Glutamatergic neuron (in vitro differentiated cells): ENCODE measurements around the gene THNSL1. TPM values are rescaled to one million over a fixed set of nuclear protein-coding genes. Genes with fewer than 3 reads are reported as not detected.

ENCODE experiments used
- DNase-seq: peaks from one replicate; pipeline ENCODE4 v3.0.0; 2022
- H3K27ac Mint-ChIP-seq: one replicate; pipeline ENCODE4 v1.8.0; 2020; ENCODE audit warnings: mild to moderate bottlenecking, mixed read lengths, inconsistent platforms; ENCODE audit not compliant: unreplicated experiment
- H3K27me3 Mint-ChIP-seq: one replicate; pipeline ENCODE4 v1.8.0; 2020; ENCODE audit warnings: mild to moderate bottlenecking, moderate library complexity, mixed read lengths, inconsistent platforms; ENCODE audit not compliant: unreplicated experiment
- H3K36me3 Mint-ChIP-seq: one replicate; pipeline ENCODE4 v1.8.0; 2020; ENCODE audit warnings: mild to moderate bottlenecking, mixed read lengths, inconsistent platforms; ENCODE audit not compliant: unreplicated experiment
- H3K4me1 Mint-ChIP-seq: one replicate; pipeline ENCODE4 v1.8.0; 2020; ENCODE audit warnings: mild to moderate bottlenecking, low read depth, mixed read lengths, inconsistent platforms; ENCODE audit not compliant: unreplicated experiment
- H3K4me3 Mint-ChIP-seq: one replicate; pipeline ENCODE4 v1.8.0; 2020; ENCODE audit warnings: mild to moderate bottlenecking, mixed read lengths, inconsistent platforms; ENCODE audit not compliant: unreplicated experiment
- H3K9me3 Mint-ChIP-seq: one replicate; pipeline ENCODE4 v1.8.0; 2020; ENCODE audit warnings: mild to moderate bottlenecking, moderate library complexity, mixed read lengths, inconsistent platforms; ENCODE audit not compliant: unreplicated experiment
- CTCF ChIP-seq: fragments of 200-600 bp; sonication (generic); IDR thresholded peaks from one replicate; pipeline ENCODE4 v1.5.0; 2021; ENCODE audit not compliant: partially characterized antibody, unreplicated experiment
- total RNA-seq: library from RNA; stranded (reverse); fragmentation: NEBNext Ultra II Directional; extraction: Animal tissue kit (Norgen Biotek cat#: 25700); gene quantifications from one replicate; pipeline ENCODE4 v1.2.1, GENCODE V29; 2021; ENCODE audit not compliant: unreplicated experiment

THNSL1 gene
- total RNA-seq, 1 donor from 2014 or later, result 2.9 TPM

DNA sequence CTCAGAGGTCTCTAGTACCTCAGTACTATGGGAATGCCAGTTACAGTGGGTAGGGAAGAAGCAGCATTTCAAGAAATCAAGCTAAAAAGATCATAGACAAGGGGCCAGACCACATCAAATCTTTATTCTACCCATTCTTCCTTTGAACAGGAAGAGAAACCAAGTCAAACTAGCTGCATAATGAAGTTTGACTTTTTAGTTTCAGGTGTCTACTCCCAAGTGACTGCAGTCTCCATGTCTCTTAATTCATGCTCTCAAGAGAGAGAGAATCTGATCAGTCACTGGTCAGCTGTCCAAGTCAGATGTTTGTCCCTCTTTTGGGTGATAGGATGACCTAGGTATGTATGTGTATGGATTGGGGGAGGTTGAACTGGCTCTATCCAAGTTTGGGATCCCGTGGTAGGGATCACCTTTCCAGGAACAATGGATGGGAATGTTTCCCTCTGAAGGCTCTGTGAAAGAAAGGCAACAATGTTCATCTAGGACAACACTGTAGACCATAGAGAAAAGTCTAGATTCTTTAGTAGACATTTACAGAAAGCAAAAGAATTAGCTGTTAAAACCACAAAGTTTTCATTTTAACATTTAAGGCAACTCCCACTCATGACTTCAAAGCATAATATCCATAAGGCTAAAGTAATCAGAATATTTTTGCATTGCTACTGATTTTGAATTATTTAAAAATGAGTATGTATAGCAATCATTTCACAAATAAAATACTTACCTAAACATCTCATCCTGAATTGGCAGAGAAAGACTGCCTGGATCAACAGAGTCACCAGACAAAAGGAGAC is 33.9 kb upstream of the THNSL1 start:
- H3K36me3 Mint-ChIP-seq, result no peaks in the 10 kb centered on the region
- no peaks in the 10 kb centered on the region for H3K27me3 Mint-ChIP-seq
- TF ChIP-seq CTCF, result no peak
- DNase-seq, result no peak
- no peaks in the 10 kb centered on the region for H3K4me1 Mint-ChIP-seq
- no peak overlapping the region for H3K4me3 Mint-ChIP-seq
- no peaks in the 10 kb centered on the region for H3K9me3 Mint-ChIP-seq
- no peak overlapping the region for H3K27ac Mint-ChIP-seq

DNA sequence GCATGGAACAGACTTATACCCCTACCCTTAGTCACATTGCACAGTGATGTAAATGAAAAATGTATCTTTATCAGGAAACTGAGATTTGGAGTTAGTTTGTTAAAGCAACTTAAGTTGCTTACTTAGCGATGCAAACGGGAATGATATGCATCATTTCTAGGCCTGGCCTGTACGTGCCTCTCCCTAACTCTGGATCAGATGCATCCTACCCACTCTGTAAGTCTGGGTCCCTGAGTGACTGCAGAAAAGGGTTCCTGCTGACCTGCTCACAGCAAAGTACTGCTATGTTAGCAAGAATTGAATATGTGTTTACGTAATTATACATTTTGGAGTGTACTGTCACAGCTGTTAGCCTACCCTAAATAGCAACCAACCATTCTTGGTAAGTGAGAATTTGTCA is 33.3 kb upstream of the THNSL1 start:
- Mint-ChIP-seq H3K9me3 (no peaks in the 10 kb centered on the region), H3K4me3 (no peak overlapping the region), H3K27me3 (no peaks in the 10 kb centered on the region), H3K4me1 (no peaks in the 10 kb centered on the region), H3K36me3 (no peaks in the 10 kb centered on the region), H3K27ac (no peak overlapping the region)
- no peak for DNase-seq
- TF ChIP-seq CTCF, result no peak

- Mint-ChIP-seq H3K9me3 (no peaks in the 10 kb centered on the region), H3K4me1 (no peaks in the 10 kb centered on the region), H3K36me3 (no peaks in the 10 kb centered on the region), H3K27ac (no peak overlapping the region), H3K27me3 (no peaks in the 10 kb centered on the region), H3K4me3 (no peak overlapping the region)
- no peak for TF ChIP-seq CTCF
- no peak for DNase-seq
Observed at GRCh38 chr10:24983946-24984345, 32.5 kb upstream of the THNSL1 start.

- Mint-ChIP-seq H3K4me1 (no peaks in the 10 kb centered on the region), H3K36me3 (no peaks in the 10 kb centered on the region), H3K27ac (no peak overlapping the region), H3K9me3 (peaks cover 3% of the 10 kb centered on the region), H3K4me3 (no peak overlapping the region), H3K27me3 (no peaks in the 10 kb centered on the region)
- TF ChIP-seq CTCF, result no peak
- DNase-seq, result no peak
Observed at GRCh38 chr10:24984906-24985305, 31.5 kb upstream of the THNSL1 start.

- TF ChIP-seq CTCF, result no peak
- DNase-seq, result no peak
- H3K27ac Mint-ChIP-seq, result no peak overlapping the region
- H3K4me1 Mint-ChIP-seq, result no peaks in the 10 kb centered on the region
- H3K36me3 Mint-ChIP-seq, result no peaks in the 10 kb centered on the region
- peaks cover 3% of the 10 kb centered on the region for H3K9me3 Mint-ChIP-seq
- H3K27me3 Mint-ChIP-seq, result peaks cover 3% of the 10 kb centered on the region
- no peak overlapping the region for H3K4me3 Mint-ChIP-seq
Observed at GRCh38 chr10:24988831-24989640, 27.4 kb upstream of the THNSL1 start.
